Mesothelial cell of epicardium (in vitro differentiated cells): ENCODE measurements around the gene CRIP1. TPM values are rescaled to one million over a fixed set of nuclear protein-coding genes. Genes with fewer than 3 reads are reported as not detected.

Experiments
- DNase-seq, 2 experiments: peaks; one replicate each; pipeline ENCODE4 v3.0.0; 2021; ENCODE audit warnings: low spot score in 2 of 2; ENCODE audit not compliant: unreplicated experiment in 2 of 2
- H3K27ac Mint-ChIP-seq: 2 replicates; pipeline ENCODE4 v1.8.0; 2021; ENCODE audit warnings: mixed read lengths
- H3K27me3 Mint-ChIP-seq: 2 replicates; pipeline ENCODE4 v1.8.0; 2021; ENCODE audit warnings: low read depth, mixed read lengths
- H3K36me3 Mint-ChIP-seq: 2 replicates; pipeline ENCODE4 v1.8.0; 2021; ENCODE audit warnings: mixed read lengths
- H3K4me1 Mint-ChIP-seq: 2 replicates; pipeline ENCODE4 v1.8.0; 2021; ENCODE audit warnings: mixed read lengths
- H3K4me3 Mint-ChIP-seq: 2 replicates; pipeline ENCODE4 v1.8.0; 2021; ENCODE audit warnings: mild to moderate bottlenecking, moderate library complexity, mixed read lengths
- H3K9me3 Mint-ChIP-seq: 2 replicates; pipeline ENCODE4 v1.8.0; 2021; ENCODE audit warnings: mixed read lengths
- CTCF ChIP-seq: fragments of 200-600 bp; sonication (generic); IDR thresholded peaks from one replicate; pipeline ENCODE4 v1.5.0; 2021; ENCODE audit warnings: antibody characterized with exemption; ENCODE audit not compliant: unreplicated experiment
- total RNA-seq: library from RNA; stranded (reverse); gene quantifications from 3 replicates; pipeline ENCODE4 v1.2.1, GENCODE V29; 2021

The CRIP1 gene
- total RNA-seq, 1 donor from 2014 or later, result 17.1 TPM

- Mint-ChIP-seq H3K36me3 (no peaks in the 10 kb centered on the region), H3K27me3 (peaks cover 48% of the 10 kb centered on the region), H3K9me3 (no peaks in the 10 kb centered on the region), H3K4me3 (no peak overlapping the region), H3K27ac (no peak overlapping the region), H3K4me1 (no peaks in the 10 kb centered on the region)
- DNase-seq, result no peak
- TF ChIP-seq CTCF, result no peak
Measured at GRCh38 chr14:105508069-105508468, 21.4 kb downstream of the CRIP1 start.

- peaks cover 51% of the 10 kb centered on the region for H3K27me3 Mint-ChIP-seq
- DNase-seq, result no peak
- H3K27ac Mint-ChIP-seq, result no peak overlapping the region
- no peaks in the 10 kb centered on the region for H3K36me3 Mint-ChIP-seq
- TF ChIP-seq CTCF, result no peak
- no peaks in the 10 kb centered on the region for H3K9me3 Mint-ChIP-seq
- no peak overlapping the region for H3K4me3 Mint-ChIP-seq
- H3K4me1 Mint-ChIP-seq, result no peaks in the 10 kb centered on the region
Measured at GRCh38 chr14:105508601-105509000, 21.9 kb downstream of the CRIP1 start.

GRCh38 chr14:105517096-105517495 is 30.4 kb downstream of the CRIP1 start:
- no peak overlapping the region for H3K4me3 Mint-ChIP-seq
- H3K27ac Mint-ChIP-seq, result no peak overlapping the region
- no peak for TF ChIP-seq CTCF
- H3K27me3 Mint-ChIP-seq, result peaks cover 60% of the 10 kb centered on the region
- H3K9me3 Mint-ChIP-seq, result peaks cover 10% of the 10 kb centered on the region
- H3K4me1 Mint-ChIP-seq, result no peaks in the 10 kb centered on the region
- no peak for DNase-seq
- H3K36me3 Mint-ChIP-seq, result no peaks in the 10 kb centered on the region

- H3K4me1 Mint-ChIP-seq, result no peaks in the 10 kb centered on the region
Measured at GRCh38 chr14:105519946-105520698, 33.4 kb downstream of the CRIP1 start.

GRCh38 chr14:105525326-105525725 is 38.6 kb downstream of the CRIP1 start:
- no peak for DNase-seq
- no peaks in the 10 kb centered on the region for H3K36me3 Mint-ChIP-seq
- H3K4me1 Mint-ChIP-seq, result peaks cover 3% of the 10 kb centered on the region
- no peaks in the 10 kb centered on the region for H3K9me3 Mint-ChIP-seq
- peaks cover 44% of the 10 kb centered on the region for H3K27me3 Mint-ChIP-seq
- peak overlapping the region; percentile 64 for H3K4me3 Mint-ChIP-seq
- no peak for TF ChIP-seq CTCF
- no peak overlapping the region for H3K27ac Mint-ChIP-seq

More at GRCh38 chr14:105519946-105520698, 33.4 kb downstream of the CRIP1 start:
- no peak for TF ChIP-seq CTCF
- no peak overlapping the region for H3K4me3 Mint-ChIP-seq
- no peaks in the 10 kb centered on the region for H3K36me3 Mint-ChIP-seq
- no peak for DNase-seq
- no peak overlapping the region for H3K27ac Mint-ChIP-seq
- H3K27me3 Mint-ChIP-seq, result peaks cover 62% of the 10 kb centered on the region
- H3K9me3 Mint-ChIP-seq, result peaks cover 10% of the 10 kb centered on the region
